ENCODE data around the gene DTNBP1. TPM values are rescaled to one million over a fixed set of nuclear protein-coding genes. Genes with fewer than 3 reads are reported as not detected.
"Not testable (repeated sequence)": the region's sequence is repeated elsewhere in the genome, so short reads cannot be mapped to it uniquely, and the experiment has no call there.

The DTNBP1 gene
- total RNA-seq, 2 donors from 2014 or later: 15.8 to 22.3 TPM

- intact Hi-C loops (cut with DNase I): no loop called here
- no peak for DNase-seq (ENCODE audit: low spot score)
Measured at GRCh38 chr6:15550546-15551123, 112.2 kb downstream of the DTNBP1 start.

GRCh38 chr6:15549371-15549770, 113.5 kb downstream of the DTNBP1 start:
- intact Hi-C loops (cut with DNase I): no loop called here
- DNase-seq (ENCODE audit: low spot score): no peak

GRCh38 chr6:15547400-15547799, 115.4 kb downstream of the DTNBP1 start:
- DNase-seq (ENCODE audit: low spot score): no peak
- intact Hi-C loops (cut with DNase I): no loop called here

- intact Hi-C loops (cut with DNase I): no loop called here
- no peak for DNase-seq (ENCODE audit: low spot score)
Measured at GRCh38 chr6:15546591-15546990, 116.2 kb downstream of the DTNBP1 start.

GRCh38 chr6:15544321-15544900, 118.4 kb downstream of the DTNBP1 start:
- intact Hi-C loops (cut with DNase I): no loop called here
- no peak for DNase-seq (ENCODE audit: low spot score)

- intact Hi-C loops (cut with DNase I); DNase-seq (ENCODE audit: low spot score): not testable (repeated sequence)
Measured at GRCh38 chr6:15543332-15543917, 119.4 kb downstream of the DTNBP1 start.

GRCh38 chr6:15539722-15540270, 123.0 kb downstream of the DTNBP1 start:
- no peak for DNase-seq (ENCODE audit: low spot score)
- intact Hi-C loops (cut with DNase I): no loop called here

- intact Hi-C loops (cut with DNase I): no loop called here
- no peak for DNase-seq (ENCODE audit: low spot score)
Measured at GRCh38 chr6:15538766-15539495, 123.9 kb downstream of the DTNBP1 start.

- DNase-seq (ENCODE audit: low spot score): no peak
- intact Hi-C loops (cut with DNase I): no loop called here
Measured at GRCh38 chr6:15538106-15538505, 124.7 kb downstream of the DTNBP1 start.

GRCh38 chr6:15536198-15536955, 126.5 kb downstream of the DTNBP1 start:
- intact Hi-C loops (cut with DNase I): no loop called here
- no peak for DNase-seq (ENCODE audit: low spot score)

- intact Hi-C loops (cut with DNase I): no loop called here
- no peak for DNase-seq (ENCODE audit: low spot score)
Measured at GRCh38 chr6:15535495-15536197, 127.2 kb downstream of the DTNBP1 start.

GRCh38 chr6:15534974-15535373, 127.9 kb downstream of the DTNBP1 start:
- intact Hi-C loops (cut with DNase I): no loop called here
- DNase-seq (ENCODE audit: low spot score): no peak

- DNase-seq (ENCODE audit: low spot score): no peak
Measured at GRCh38 chr6:15533379-15534026, 129.3 kb downstream of the DTNBP1 start.

GRCh38 chr6:15531973-15532372, 130.9 kb downstream of the DTNBP1 start:
- intact Hi-C loops (cut with DNase I): no loop called here

More at GRCh38 chr6:15533379-15534026, 129.3 kb downstream of the DTNBP1 start:
- intact Hi-C loops (cut with DNase I): no loop called here

GRCh38 chr6:15530411-15530810, 132.4 kb downstream of the DTNBP1 start:
- intact Hi-C loops (cut with DNase I): no loop called here
- no peak for DNase-seq (ENCODE audit: low spot score)

More at GRCh38 chr6:15531973-15532372, 130.9 kb downstream of the DTNBP1 start:
- DNase-seq (ENCODE audit: low spot score): no peak

GRCh38 chr6:15528870-15529269, 134.0 kb downstream of the DTNBP1 start:
- DNase-seq (ENCODE audit: low spot score): no peak
- intact Hi-C loops (cut with DNase I): no loop called here

GRCh38 chr6:15527838-15528617, 134.8 kb downstream of the DTNBP1 start:
- no peak for DNase-seq (ENCODE audit: low spot score)
- intact Hi-C loops (cut with DNase I): no loop called here

Data from posterior vena cava (tissue), 2 donors.